Left ventricle myocardium inferior (tissue), 1 donor: ENCODE measurements around the gene CSMD2. TPM values are rescaled to one million over a fixed set of nuclear protein-coding genes. Genes with fewer than 3 reads are reported as not detected.

Source experiments
- DNase-seq: peaks from one replicate; pipeline ENCODE4 v3.0.0-alpha.2; 2020
- H3K27ac ChIP-seq: fragments of 200-600 bp; replicated peaks from 2 replicates; pipeline ENCODE4 v1.8.0; 2021
- H3K27me3 ChIP-seq: fragments of 200-600 bp; 2 replicates; pipeline ENCODE4 v1.8.0; 2021; ENCODE audit warnings: low read depth
- H3K36me3 ChIP-seq: fragments of 200-600 bp; 2 replicates; pipeline ENCODE4 v1.8.0; 2021
- H3K4me1 ChIP-seq: fragments of 200-600 bp; 2 replicates; pipeline ENCODE4 v1.8.0; 2021
- H3K4me3 ChIP-seq: fragments of 200-600 bp; 2 replicates; pipeline ENCODE4 v1.8.0; 2021; ENCODE audit warnings: mild to moderate bottlenecking, moderate library complexity
- H3K9me3 ChIP-seq: fragments of 200-600 bp; replicated peaks from 2 replicates; pipeline ENCODE4 v1.8.0; 2021
- intact Hi-C: fragments of 100-400 bp; cut with micrococcal nuclease; formaldehyde crosslinking; loops from one replicate; pipeline ENCODE4 v1.11.0; 2022
- total RNA-seq: library from RNA; stranded (reverse); fragmentation: NEBNext Ultra II Directional; extraction: Animal tissue kit (Norgen Biotek cat#: 25700); gene quantifications from one replicate; pipeline ENCODE4 v1.2.1, GENCODE V29; 2021
- TF ChIP-seq, protein P1 (sequence below): fragments of 200-600 bp; IDR thresholded peaks from 2 replicates; pipeline ENCODE4 v1.8.0; 2021; ENCODE audit warnings: antibody characterized with exemption, mild to moderate bottlenecking, borderline replicate concordance
- donor health status: DM: no; HTN: yes; CAD: no; lungs with severe emphysema.

The CSMD2 gene
- total RNA-seq, 1 donor from 2014 or later, result 0.14 TPM

DNA sequence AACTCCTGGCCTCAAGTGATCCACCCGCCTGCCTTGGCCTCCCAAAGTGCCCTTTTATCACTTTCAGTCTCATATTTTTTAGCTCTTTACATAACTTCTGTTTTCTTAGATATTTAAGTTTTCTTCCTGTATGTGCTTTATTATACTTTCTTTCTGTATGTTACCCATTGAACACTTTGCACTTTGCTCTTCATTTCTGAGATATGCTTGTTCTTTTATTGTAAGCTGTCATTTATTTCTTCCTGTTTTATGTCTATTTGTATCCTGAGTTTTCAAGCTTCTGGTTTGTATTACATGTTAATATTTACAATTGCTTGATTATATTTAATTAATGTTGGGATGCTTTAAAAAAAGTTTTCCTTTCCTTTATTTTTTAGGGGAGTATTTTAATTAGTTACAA is 656.9 kb downstream of the CSMD2 start:
- TF ChIP-seq, protein P1, sequence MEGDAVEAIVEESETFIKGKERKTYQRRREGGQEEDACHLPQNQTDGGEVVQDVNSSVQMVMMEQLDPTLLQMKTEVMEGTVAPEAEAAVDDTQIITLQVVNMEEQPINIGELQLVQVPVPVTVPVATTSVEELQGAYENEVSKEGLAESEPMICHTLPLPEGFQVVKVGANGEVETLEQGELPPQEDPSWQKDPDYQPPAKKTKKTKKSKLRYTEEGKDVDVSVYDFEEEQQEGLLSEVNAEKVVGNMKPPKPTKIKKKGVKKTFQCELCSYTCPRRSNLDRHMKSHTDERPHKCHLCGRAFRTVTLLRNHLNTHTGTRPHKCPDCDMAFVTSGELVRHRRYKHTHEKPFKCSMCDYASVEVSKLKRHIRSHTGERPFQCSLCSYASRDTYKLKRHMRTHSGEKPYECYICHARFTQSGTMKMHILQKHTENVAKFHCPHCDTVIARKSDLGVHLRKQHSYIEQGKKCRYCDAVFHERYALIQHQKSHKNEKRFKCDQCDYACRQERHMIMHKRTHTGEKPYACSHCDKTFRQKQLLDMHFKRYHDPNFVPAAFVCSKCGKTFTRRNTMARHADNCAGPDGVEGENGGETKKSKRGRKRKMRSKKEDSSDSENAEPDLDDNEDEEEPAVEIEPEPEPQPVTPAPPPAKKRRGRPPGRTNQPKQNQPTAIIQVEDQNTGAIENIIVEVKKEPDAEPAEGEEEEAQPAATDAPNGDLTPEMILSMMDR, result no peak
- no peak overlapping the region for H3K27ac ChIP-seq

DNA sequence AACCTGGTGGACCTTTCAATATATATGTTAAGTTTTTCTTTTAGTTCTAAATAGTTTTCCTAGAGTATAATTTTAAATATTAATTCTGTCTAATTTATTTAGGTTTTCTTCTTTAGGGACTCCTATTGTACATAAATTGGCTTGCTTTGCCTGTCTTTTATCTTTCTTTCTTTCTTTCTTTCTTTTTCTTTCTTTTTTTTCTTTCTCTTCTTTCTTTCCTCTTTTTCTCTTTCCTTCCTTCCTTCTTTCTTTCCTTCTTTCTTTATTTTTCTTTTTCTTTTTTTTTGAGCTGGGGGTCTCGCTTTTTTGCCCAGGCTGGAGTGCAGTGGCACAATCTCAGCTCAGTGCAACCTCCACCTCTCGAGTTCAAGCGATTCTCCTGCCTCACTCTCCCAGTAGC is 657.4 kb downstream of the CSMD2 start:
- Histone ChIP-seq H3K36me3 (no peaks in the 10 kb centered on the region), H3K9me3 (no peaks in the 10 kb centered on the region), H3K27me3 (no peaks in the 10 kb centered on the region), H3K4me3 (no peak overlapping the region), H3K4me1 (no peaks in the 10 kb centered on the region), H3K27ac (no peak overlapping the region)
- intact Hi-C loops, result no loop called here
- no peak for DNase-seq
- TF ChIP-seq, protein P1, result no peak

More for the DNA sequence above, 656.9 kb downstream of the CSMD2 start:
- DNase-seq, result no peak
- Histone ChIP-seq H3K4me3 (no peak overlapping the region), H3K27me3 (no peaks in the 10 kb centered on the region), H3K9me3 (no peaks in the 10 kb centered on the region), H3K36me3 (no peaks in the 10 kb centered on the region), H3K4me1 (no peaks in the 10 kb centered on the region)
- intact Hi-C loops, result no loop called here

DNA sequence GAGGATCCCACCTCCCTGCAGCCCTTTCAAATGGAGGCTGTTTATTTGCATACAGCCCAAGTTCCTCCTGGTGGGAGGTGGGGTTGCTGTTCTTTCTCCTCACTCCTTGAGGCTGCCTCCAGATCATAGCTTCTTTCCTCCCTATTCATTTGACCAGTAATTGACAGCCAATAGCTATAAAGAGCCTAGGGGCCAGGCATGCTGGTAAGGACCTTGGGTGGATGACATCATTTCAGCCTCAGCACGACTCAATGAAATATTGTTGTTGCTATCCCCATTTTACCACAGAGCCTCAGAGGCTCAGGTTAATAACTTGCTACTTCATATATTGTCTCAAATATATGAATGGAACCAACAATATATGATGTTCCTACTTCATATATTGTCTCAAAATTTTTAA is 661.5 kb downstream of the CSMD2 start:
- Histone ChIP-seq H3K27ac (no peak overlapping the region), H3K36me3 (peaks cover 2% of the 10 kb centered on the region), H3K9me3 (peaks cover under 1% of the 10 kb centered on the region), H3K4me3 (no peak overlapping the region), H3K27me3 (no peaks in the 10 kb centered on the region), H3K4me1 (no peaks in the 10 kb centered on the region)
- intact Hi-C loops, result no loop called here
- TF ChIP-seq, protein P1, result no peak
- no peak for DNase-seq

DNA sequence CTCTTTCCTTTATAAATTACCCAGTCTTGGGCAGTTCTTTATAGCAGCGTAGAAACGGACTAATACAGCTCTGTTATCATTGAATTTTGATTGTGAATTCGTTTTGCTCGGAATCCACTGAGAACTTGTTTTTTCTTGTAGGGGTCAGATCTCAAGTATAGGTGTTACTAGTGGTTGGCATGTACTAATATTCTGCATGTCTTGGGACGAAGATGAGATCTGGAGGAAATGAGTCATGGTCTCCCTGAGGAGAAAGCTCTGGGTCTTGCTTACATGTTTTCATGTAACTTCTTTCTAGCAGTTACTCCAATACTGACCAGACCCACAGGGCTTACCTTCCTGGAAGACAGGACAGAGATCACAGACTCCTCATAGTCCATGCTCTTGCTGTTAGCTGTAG is 662.3 kb downstream of the CSMD2 start:
- H3K9me3 ChIP-seq, result peaks cover 9% of the 10 kb centered on the region
- DNase-seq, result no peak
- intact Hi-C loops, result no loop called here
- TF ChIP-seq, protein P1, result no peak
- H3K27ac ChIP-seq, result no peak overlapping the region
- no peaks in the 10 kb centered on the region for H3K27me3 ChIP-seq
- H3K36me3 ChIP-seq, result peaks cover 10% of the 10 kb centered on the region
- H3K4me1 ChIP-seq, result no peaks in the 10 kb centered on the region
- H3K4me3 ChIP-seq, result no peak overlapping the region

DNA sequence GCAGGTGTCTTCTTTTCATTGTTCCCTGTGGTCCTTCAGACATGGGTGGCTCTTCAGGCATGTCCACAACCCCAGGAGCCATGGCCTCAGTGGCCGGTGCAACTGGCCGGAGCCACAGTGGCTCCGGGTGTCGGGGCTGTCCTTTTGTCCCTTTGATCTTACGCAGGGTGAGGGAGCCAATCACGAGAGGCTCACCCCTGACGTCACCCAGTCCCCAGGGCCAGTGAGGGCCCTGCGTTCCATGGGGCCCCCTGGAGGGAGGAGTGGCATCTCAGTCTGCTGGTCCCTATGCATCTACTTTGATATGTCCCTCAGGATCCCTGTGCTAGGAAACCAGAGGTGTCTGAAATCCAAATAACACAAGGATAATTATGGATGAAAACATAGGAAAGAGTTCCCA is 663.3 kb downstream of the CSMD2 start:
- intact Hi-C loops, result no loop called here
- H3K36me3 ChIP-seq, result peaks cover 10% of the 10 kb centered on the region
- no peak overlapping the region for H3K27ac ChIP-seq
- no peak overlapping the region for H3K4me3 ChIP-seq
- H3K27me3 ChIP-seq, result no peaks in the 10 kb centered on the region
- TF ChIP-seq, protein P1, result no peak
- peaks cover 18% of the 10 kb centered on the region for H3K9me3 ChIP-seq
- H3K4me1 ChIP-seq, result no peaks in the 10 kb centered on the region
- no peak for DNase-seq

DNA sequence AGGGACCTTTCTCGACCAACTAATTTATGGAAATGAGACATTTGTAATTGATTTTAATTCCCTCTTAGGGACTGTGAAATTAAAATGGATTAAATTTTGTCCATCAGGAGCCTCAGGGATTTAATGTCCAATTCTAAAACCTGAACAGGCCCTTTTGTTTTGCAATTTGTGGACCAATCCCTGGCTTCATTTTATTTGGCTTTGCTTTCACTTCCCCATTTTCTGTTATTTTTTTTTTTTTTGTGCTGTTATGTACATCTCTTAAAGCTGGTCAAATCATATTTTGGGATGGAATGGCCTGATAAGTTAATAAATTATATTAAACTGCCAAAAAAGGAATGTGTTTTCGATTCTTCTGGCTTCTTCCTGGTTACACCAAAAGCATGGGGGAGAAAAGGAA is 663.7 kb downstream of the CSMD2 start:
- Histone ChIP-seq H3K4me1 (no peaks in the 10 kb centered on the region), H3K9me3 (peaks cover 23% of the 10 kb centered on the region), H3K27me3 (no peaks in the 10 kb centered on the region), H3K4me3 (no peak overlapping the region), H3K36me3 (peaks cover 14% of the 10 kb centered on the region), H3K27ac (no peak overlapping the region)
- TF ChIP-seq, protein P1, result no peak
- intact Hi-C loops, result no loop called here
- no peak for DNase-seq
